ENCODE measurements around the gene ALPG.
A peak's percentile ranks its signal among the peaks of the same experiment; 100 is the strongest.
"Not testable (repeated sequence)": the region's sequence is repeated elsewhere in the genome, so short reads cannot be mapped to it uniquely, and the experiment has no call there.

ALPG gene

DNA sequence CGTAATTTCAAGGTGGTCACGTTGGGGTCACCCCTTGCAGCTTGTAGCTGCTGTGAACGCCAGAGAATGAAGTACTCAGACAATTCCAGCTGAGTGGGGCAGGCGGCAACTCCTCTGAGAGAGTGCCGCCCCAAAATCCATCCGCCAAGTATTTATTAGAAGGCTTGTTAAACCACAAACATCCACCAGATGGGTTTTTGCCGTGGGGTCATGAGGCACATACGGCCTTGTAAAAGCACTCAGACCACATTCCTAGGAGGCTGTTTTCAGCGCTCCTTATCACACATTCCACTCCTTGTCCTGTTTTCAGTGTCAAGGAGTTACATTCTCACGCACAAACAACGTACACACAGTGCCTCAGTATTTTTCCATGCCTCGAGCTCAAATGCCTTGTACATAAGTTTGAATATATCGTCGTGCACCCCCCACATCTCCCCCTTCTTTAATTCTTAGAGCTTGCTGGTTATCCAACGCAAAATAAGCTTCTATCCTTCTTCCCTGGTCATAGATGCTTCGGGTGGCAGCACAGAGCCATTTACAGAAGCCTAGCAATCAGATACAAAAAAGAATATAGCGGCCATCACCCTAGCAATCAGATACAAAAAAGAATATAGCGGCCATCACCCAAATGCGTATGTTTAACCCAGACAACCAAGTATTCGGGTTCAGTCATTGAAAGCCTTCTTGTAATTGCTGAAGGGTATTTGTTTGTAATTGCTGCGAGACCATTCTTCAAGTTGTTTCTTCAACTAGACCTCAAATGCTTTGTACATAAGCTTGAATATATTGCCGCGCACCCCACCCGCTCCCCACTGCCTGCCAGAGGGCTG, 20.8 kb upstream of the ALPG start:
- Mint-ChIP-seq H3K36me3 (no peaks in the 10 kb centered on the region), H3K9me3 (no peaks in the 10 kb centered on the region), H3K27ac (no peak overlapping the region), H3K4me1 (peaks cover 14% of the 10 kb centered on the region), H3K4me3 (no peak overlapping the region)
- DNase-seq (ENCODE audit: low spot score in 2 of 2) (no peak), ATAC-seq (no peak)

DNA sequence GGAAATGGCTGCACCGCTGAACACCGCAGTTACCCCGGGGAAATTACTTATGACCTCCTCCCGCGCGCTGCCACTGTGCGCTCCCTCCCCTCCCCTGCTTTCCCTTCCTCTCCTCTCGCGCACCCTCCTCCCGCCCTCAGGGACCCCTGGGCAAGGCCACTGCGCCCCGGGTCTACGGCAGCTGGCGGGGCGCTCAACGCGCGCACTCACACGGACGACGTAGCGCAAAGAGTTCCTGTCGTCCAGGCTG, 20.2 kb upstream of the ALPG start:
- no peaks in the 10 kb centered on the region for H3K36me3 Mint-ChIP-seq
- H3K4me3 Mint-ChIP-seq = no peak overlapping the region
- H3K4me1 Mint-ChIP-seq = peaks cover 14% of the 10 kb centered on the region
- DNase-seq (ENCODE audit: low spot score in 2 of 2) = no peak
- no peak for ATAC-seq
- no peak overlapping the region for H3K27ac Mint-ChIP-seq
- H3K9me3 Mint-ChIP-seq = no peaks in the 10 kb centered on the region

- ATAC-seq = peak; percentile 22
- Mint-ChIP-seq H3K9me3 (no peaks in the 10 kb centered on the region), H3K4me3 (no peak overlapping the region), H3K27ac (no peak overlapping the region), H3K4me1 (peaks cover 14% of the 10 kb centered on the region), H3K36me3 (no peaks in the 10 kb centered on the region)
- DNase-seq (ENCODE audit: low spot score in 2 of 2) = no peak
These were observed 19.7 kb upstream of the ALPG start for GRCh38 chr2:232386740-232387450.

GRCh38 chr2:232387451-232388171, 19.0 kb upstream of the ALPG start:
- Mint-ChIP-seq H3K9me3 (no peaks in the 10 kb centered on the region), H3K36me3 (no peaks in the 10 kb centered on the region), H3K27ac (no peak overlapping the region), H3K4me3 (no peak overlapping the region), H3K4me1 (peaks cover 14% of the 10 kb centered on the region)
- DNase-seq (ENCODE audit: low spot score in 2 of 2) (no peak), ATAC-seq (no peak)

DNA sequence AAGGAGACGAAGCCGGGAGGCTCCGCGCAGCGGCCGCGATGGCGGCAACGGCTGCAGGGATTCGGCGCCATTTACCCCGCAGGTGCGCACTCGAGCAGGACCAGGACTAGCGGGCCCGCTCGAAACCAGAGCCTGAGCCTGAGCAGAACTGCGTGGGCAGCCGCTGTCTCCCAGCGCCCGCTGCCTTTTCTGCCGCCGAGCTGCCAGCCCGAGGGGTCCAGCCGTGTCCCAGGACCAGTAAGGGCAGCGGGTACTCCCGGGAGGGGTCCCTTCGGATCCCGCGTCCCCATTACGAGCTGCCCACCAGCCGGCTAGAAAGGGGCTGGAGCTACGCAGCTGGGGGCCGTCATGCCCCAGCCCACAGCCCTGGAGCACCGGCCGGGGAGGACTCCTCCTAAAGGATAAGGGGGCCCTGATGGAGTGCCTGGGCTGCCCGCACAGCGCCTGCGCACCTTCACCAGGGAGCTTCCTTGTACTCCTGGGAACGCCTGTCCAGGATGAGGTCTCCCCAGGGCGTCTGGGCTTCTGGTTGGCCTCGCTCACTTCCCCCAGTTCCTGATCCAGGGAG, 18.2 kb upstream of the ALPG start:
- H3K4me3 Mint-ChIP-seq = no peak overlapping the region
- H3K36me3 Mint-ChIP-seq = no peaks in the 10 kb centered on the region
- DNase-seq (ENCODE audit: low spot score in 2 of 2) = no peak
- no peaks in the 10 kb centered on the region for H3K9me3 Mint-ChIP-seq
- H3K27ac Mint-ChIP-seq = no peak overlapping the region
- peaks cover 14% of the 10 kb centered on the region for H3K4me1 Mint-ChIP-seq
- ATAC-seq = no peak

DNA sequence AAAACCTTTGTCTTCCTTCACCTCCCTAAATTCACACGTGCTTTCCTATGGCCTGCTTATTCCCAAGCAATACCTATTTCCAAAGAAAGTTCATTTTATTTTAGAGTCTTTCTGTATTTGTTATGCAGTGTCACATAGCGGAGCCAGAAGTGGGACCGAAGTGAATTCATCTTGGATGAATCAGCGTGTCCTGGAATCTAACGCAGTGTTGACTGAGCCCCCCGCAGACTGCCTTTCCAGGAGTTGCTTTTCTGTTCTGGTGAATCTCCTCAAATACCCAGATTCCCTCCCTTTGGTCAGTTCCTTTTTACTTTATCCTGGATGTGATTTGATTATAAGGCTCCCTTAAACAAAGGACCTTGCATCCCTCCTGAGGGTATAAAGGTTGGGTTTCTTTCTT, 17.3 kb upstream of the ALPG start:
- no peak overlapping the region for H3K27ac Mint-ChIP-seq
- no peaks in the 10 kb centered on the region for H3K9me3 Mint-ChIP-seq
- H3K4me3 Mint-ChIP-seq = no peak overlapping the region
- H3K4me1 Mint-ChIP-seq = peaks cover 14% of the 10 kb centered on the region
- ATAC-seq = no peak
- H3K36me3 Mint-ChIP-seq = no peaks in the 10 kb centered on the region
- DNase-seq (ENCODE audit: low spot score in 2 of 2) = no peak

DNA sequence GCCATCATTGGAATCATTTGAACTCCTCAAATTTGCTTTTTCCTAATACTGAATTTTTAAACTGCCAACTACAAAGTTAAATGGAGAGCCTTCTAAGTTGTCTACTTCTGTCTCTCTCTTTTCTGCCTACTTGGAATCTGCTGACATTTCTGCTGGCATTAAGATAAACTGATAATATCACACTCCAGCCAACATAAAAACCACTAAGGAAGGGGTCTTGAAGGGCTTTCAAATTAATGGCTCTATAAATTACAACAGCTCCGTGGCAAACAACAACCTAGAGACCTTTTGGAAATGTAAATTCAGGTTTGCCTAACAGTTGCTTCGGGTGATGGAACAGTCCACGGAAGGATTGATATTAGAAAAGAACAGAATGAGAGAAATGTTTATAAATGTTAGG, 16.0 kb upstream of the ALPG start:
- H3K27ac Mint-ChIP-seq = no peak overlapping the region
- ATAC-seq (no peak), DNase-seq (ENCODE audit: low spot score in 2 of 2) (no peak)
- H3K4me1 Mint-ChIP-seq = peaks cover 9% of the 10 kb centered on the region
- no peaks in the 10 kb centered on the region for H3K36me3 Mint-ChIP-seq
- H3K4me3 Mint-ChIP-seq = no peak overlapping the region
- H3K9me3 Mint-ChIP-seq = no peaks in the 10 kb centered on the region

- DNase-seq (ENCODE audit: low spot score in 2 of 2) (no peak), ATAC-seq (no peak)
- H3K4me1 Mint-ChIP-seq = no peaks in the 10 kb centered on the region
- H3K4me3 Mint-ChIP-seq = no peak overlapping the region
- no peaks in the 10 kb centered on the region for H3K36me3 Mint-ChIP-seq
- H3K27ac Mint-ChIP-seq = no peak overlapping the region
- no peaks in the 10 kb centered on the region for H3K9me3 Mint-ChIP-seq
These were observed 13.1 kb upstream of the ALPG start for GRCh38 chr2:232393556-232393955.

DNA sequence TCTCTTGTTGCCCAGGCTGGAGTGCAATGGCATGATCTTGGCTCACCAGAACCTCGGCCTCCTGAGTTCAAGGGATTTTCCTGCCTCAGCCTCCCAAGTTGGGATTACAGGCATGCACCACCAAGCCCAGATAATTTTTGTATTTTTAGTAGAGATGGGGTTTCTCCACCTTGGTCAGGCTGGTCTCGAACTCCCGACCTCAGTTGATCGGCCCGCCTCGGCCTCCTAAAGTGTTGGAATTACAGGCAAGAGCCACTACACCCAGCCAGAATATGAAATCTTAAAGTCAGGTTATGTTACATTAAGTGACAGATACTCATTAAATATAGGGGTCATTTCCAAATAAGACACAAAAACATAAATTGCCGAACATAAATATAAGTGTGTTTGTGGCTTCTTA, 12.2 kb upstream of the ALPG start:
- not testable (repeated sequence) for H3K9me3 Mint-ChIP-seq; DNase-seq (ENCODE audit: low spot score in 2 of 2); H3K36me3 Mint-ChIP-seq; H3K4me1 Mint-ChIP-seq; H3K4me3 Mint-ChIP-seq; H3K27ac Mint-ChIP-seq; ATAC-seq

- DNase-seq (ENCODE audit: low spot score in 2 of 2) (no peak), ATAC-seq (no peak)
- Mint-ChIP-seq H3K36me3 (no peaks in the 10 kb centered on the region), H3K4me3 (no peak overlapping the region), H3K9me3 (no peaks in the 10 kb centered on the region), H3K27ac (no peak overlapping the region), H3K4me1 (no peaks in the 10 kb centered on the region)
These were observed 11.1 kb upstream of the ALPG start for GRCh38 chr2:232395586-232395985.

DNA sequence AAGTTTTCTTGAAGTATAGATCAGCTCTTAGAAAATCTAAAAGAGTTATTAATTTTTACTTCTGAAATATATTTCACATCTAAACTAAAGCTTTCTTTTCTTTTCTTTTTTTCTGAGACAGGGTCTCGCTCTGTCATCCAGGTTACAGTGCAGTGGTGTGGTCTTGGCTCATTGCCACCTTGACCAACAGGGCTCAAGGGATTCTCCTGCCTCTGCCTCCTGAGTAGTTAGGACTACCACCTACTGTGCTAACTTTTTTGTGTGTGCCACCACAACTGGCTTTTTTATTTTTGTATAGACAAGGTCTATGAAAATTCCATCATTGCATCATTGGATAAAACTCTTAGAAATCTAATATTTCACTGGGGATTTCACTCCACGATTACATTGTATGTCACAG, 10.0 kb upstream of the ALPG start:
- Mint-ChIP-seq H3K27ac (no peak overlapping the region), H3K4me1 (no peaks in the 10 kb centered on the region), H3K4me3 (no peak overlapping the region), H3K9me3 (no peaks in the 10 kb centered on the region), H3K36me3 (no peaks in the 10 kb centered on the region)
- DNase-seq (ENCODE audit: low spot score in 2 of 2) (no peak), ATAC-seq (no peak)

DNA sequence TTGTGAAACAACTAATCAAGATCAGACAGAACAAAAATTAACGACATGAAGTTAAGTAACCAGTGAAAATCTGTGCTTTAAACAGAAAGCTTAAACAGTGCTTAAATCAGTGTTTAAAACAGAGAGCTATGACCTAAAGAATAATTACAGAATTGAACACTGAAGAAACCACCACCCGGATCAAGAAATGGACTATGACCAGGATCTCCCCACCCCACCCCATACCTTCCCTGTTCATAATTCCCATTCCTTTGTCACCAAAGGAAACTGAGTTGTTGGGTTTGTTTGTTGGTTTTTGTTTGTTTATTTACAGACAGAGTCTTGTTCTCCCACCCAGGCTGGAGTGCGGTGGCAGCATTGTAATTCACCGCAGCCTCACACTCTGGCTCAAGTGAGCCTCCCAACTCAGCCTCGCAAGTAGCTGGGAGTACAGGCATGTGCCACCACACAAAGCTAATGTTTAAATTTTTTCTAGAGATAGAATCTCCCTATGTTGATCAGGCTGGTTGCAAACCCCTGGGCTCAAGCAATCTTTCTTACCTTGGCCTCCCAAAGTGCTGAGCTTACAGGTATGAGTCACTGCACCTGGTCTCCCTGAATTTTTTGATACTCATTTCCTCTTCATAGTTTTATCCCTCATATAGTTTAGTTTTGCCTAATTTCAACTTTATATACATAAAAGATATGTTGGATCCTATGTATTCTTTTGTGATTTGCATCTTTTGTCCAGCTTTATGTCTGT, 8.2 kb upstream of the ALPG start:
- no peak overlapping the region for H3K27ac Mint-ChIP-seq
- no peak overlapping the region for H3K4me3 Mint-ChIP-seq
- no peak for DNase-seq (ENCODE audit: low spot score in 2 of 2)

DNA sequence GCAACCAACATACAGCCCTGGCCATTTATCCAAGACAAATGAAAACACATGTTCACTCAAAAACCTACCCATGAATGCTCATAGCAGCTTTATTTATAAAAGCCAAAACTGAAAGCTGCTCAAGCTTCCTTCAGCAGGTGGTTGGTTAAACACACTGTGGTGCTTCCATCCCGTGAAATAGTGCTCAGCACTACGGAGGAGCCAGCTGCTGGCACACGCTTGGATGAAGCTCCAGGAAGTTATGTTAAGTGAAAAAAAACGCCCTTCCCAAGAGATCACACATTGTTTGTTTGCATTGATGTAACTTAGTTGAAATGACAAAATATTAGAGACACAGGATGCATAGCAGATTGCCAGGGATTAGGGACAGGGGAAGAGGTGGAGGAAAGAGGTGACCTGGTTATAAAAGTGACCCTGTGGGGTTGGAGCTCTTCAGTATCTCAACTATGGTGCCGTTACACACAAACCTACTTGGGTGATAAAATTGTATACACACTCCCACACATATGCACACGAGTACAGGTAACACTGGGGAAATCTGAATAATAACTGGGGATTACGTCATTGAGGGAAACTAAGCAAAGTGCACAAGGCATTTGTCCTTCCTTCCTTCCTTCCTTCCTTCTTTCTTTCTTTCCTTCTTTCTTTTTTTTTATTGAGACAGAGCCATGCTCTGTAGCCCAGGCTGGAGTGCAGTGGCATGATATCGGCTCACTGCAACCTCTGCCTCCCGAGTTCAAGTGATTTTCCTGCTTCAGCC, 6.2 kb upstream of the ALPG start:
- DNase-seq (ENCODE audit: low spot score in 2 of 2) (no peak), ATAC-seq (no peak)
- no peak overlapping the region for H3K4me3 Mint-ChIP-seq
- no peaks in the 10 kb centered on the region for H3K9me3 Mint-ChIP-seq
- no peaks in the 10 kb centered on the region for H3K36me3 Mint-ChIP-seq
- H3K27ac Mint-ChIP-seq = no peak overlapping the region
- H3K4me1 Mint-ChIP-seq = no peaks in the 10 kb centered on the region

More for the DNA sequence above, 8.2 kb upstream of the ALPG start:
- Mint-ChIP-seq H3K4me1 (no peaks in the 10 kb centered on the region), H3K36me3 (no peaks in the 10 kb centered on the region), H3K9me3 (no peaks in the 10 kb centered on the region)
- no peak for ATAC-seq

- no peak for DNase-seq (ENCODE audit: low spot score in 2 of 2)
- H3K4me1 Mint-ChIP-seq = no peaks in the 10 kb centered on the region
- H3K36me3 Mint-ChIP-seq = no peaks in the 10 kb centered on the region
- no peak overlapping the region for H3K4me3 Mint-ChIP-seq
- no peaks in the 10 kb centered on the region for H3K9me3 Mint-ChIP-seq
- no peak overlapping the region for H3K27ac Mint-ChIP-seq
- ATAC-seq = no peak
These were observed 4.1 kb upstream of the ALPG start for GRCh38 chr2:232402518-232402917.
